ENCODE measurements around the gene RGS3.

RGS3 gene

DNA sequence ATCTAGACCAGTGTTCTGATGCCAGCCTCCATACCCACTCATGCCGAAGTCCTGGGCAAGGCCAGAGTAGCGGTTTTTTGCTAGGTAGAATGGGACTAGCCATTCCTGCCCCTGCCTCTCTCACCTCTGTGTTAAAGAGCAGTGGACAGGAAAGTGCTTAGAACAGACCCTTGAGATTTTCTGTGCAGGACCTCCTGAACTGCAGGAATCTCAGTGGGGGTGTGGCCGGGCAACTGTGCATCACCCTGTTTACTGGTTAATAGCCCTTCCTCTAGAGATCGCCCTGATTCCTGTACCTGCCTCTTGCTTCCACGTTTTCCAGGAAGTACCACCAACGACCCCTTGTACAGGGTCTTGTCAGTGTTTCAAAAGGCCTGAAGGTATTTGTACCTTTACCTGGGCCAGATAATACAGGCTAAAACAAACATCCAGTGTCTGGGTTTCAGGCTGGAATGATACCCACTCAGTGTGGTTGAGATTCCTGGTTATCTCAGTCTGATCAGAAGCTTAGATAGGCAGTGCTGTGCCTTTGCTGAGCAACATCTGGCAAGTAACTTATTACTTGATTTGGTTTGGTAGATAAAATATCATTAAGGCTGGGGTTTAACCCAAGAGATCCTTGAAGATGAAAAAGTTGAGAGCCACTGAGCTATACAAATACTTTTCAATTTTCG, 65.9 kb downstream of the RGS3 start:
- no peak for DNase-seq (ENCODE audit: low read depth)
- TF ChIP-seq, protein P1, sequence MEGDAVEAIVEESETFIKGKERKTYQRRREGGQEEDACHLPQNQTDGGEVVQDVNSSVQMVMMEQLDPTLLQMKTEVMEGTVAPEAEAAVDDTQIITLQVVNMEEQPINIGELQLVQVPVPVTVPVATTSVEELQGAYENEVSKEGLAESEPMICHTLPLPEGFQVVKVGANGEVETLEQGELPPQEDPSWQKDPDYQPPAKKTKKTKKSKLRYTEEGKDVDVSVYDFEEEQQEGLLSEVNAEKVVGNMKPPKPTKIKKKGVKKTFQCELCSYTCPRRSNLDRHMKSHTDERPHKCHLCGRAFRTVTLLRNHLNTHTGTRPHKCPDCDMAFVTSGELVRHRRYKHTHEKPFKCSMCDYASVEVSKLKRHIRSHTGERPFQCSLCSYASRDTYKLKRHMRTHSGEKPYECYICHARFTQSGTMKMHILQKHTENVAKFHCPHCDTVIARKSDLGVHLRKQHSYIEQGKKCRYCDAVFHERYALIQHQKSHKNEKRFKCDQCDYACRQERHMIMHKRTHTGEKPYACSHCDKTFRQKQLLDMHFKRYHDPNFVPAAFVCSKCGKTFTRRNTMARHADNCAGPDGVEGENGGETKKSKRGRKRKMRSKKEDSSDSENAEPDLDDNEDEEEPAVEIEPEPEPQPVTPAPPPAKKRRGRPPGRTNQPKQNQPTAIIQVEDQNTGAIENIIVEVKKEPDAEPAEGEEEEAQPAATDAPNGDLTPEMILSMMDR (IDR thresholded peaks at IDR 0.05; ENCODE audit: insufficient read depth, low read depth, low read length, missing control alignments) = no peak
- H3K4me3 ChIP-seq (ENCODE audit: low read depth, low read length) = no peak overlapping the region

DNA sequence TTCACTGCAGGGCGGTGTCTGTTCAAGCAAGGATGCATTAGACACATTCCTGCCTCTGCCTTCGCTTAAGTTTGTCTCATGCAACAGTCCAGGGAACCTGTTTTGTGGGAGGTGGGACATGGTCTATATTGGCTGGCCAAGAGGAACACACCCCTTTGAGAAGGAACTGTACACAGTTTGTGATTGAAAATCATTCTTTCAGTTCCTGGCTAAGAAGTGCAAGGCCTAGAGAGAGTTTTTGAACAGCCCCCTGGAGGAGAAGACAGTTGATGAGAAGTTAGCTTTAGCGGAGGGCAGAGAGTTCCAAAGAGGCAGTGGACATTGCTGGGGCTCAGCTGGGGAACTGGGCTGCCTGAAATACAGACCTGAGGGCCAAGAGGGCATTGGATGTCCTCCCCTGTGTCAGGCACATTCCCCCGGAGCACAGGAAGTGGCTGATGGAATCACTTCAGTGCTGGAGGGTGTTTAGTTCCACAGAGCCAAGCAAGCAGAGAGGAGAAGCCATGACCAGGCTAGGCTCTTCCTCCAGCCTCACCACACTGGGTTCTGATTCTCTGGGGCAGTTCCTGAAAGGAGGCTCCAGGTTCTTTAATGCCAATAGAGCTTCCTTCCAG, 66.6 kb downstream of the RGS3 start:
- no peak for DNase-seq (ENCODE audit: low read depth)
- TF ChIP-seq, protein P1 (IDR thresholded peaks at IDR 0.05; ENCODE audit: insufficient read depth, low read depth, low read length, missing control alignments) = no peak
- no peak overlapping the region for H3K4me3 ChIP-seq (ENCODE audit: low read depth, low read length)

DNA sequence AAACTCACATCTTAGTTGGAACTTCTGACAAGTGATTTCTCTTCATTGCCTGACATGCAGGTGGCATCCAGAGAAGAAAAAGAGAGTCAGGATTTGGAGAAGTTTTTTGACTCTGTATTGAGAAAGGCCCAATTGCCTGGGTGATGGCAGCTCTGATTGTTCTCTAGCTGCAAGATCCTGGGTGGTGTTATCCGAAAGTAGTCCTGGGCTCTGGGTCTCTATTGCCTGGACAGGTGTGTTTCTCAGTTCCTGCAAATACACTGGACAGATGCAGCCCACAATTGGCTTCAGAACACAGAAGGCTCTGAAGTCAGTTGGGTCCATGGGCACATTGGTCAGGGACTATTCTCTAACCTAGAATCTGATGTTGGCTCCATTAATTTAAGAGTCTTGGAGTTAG, 67.4 kb downstream of the RGS3 start:
- H3K4me3 ChIP-seq (ENCODE audit: low read depth, low read length) = no peak overlapping the region
- TF ChIP-seq, protein P1 (IDR thresholded peaks at IDR 0.05; ENCODE audit: insufficient read depth, low read depth, low read length, missing control alignments) = no peak
- DNase-seq (ENCODE audit: low read depth) = no peak

DNA sequence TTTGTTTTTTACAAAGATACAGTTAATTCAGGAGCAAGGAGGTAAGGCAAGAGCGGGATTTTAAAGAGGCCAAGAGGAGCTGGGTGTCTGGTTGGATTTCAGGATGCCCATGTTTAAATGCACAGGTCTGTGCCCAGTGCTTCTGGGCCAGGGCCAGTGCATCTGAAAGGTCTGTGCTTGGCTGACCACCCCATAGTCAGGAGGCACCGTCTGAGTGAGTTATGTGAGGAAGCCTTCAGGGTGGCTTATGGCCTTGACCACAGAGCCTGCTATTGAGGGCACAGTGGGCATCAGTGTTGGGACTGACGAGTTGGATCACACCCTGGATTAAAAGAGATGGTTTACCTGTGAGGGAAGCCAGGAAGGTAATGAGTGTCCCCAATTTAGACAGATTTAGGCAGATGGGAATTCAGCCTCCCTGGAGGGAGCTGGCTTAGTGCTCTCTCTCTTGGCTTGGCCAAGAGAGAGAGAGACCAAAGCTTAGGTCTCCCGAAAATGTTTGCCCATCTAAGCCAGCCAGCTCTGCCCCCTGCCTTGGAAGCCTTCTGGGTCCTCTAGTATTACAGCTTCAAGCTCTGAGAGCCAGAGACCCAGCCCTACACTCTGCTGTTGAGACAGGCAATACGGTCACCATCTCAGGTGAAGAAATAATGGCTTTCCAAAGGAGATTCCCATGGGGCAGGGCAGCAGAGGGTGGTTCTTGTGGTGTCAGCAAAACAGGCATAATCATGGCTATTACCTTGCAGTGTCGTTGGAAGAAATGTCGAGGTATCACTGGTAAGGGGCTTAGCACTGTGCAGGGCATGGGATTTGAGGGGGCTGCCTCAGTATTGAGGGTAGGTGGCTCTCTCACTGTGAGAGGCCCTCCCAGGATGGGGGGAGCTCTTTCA, 68.6 kb downstream of the RGS3 start:
- H3K4me3 ChIP-seq (ENCODE audit: low read depth, low read length) = no peak overlapping the region
- DNase-seq (ENCODE audit: low read depth) = no peak
- TF ChIP-seq, protein P1 (IDR thresholded peaks at IDR 0.05; ENCODE audit: insufficient read depth, low read depth, low read length, missing control alignments) = no peak

DNA sequence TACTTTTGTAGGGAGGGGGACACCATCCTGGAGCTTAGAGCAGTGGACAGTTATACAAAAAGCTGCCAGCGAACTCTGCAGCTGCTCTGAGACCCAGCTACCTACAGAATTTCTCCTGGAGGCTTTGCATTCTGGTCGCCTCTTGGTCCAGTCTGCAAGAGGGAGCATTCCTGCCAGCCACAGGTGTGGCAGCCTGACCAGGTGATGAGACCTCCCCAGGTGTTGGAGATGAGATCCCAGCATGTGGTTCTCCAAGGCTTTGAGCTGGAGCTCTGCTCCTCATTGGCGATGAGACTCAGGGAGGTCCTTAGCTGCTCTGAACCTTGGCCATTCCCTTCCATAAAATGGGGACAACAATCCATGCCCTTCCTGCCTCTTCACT, 69.3 kb downstream of the RGS3 start:
- TF ChIP-seq, protein P1 (IDR thresholded peaks at IDR 0.05; ENCODE audit: insufficient read depth, low read depth, low read length, missing control alignments) = no peak
- H3K4me3 ChIP-seq (ENCODE audit: low read depth, low read length) = no peak overlapping the region
- no peak for DNase-seq (ENCODE audit: low read depth)

DNA sequence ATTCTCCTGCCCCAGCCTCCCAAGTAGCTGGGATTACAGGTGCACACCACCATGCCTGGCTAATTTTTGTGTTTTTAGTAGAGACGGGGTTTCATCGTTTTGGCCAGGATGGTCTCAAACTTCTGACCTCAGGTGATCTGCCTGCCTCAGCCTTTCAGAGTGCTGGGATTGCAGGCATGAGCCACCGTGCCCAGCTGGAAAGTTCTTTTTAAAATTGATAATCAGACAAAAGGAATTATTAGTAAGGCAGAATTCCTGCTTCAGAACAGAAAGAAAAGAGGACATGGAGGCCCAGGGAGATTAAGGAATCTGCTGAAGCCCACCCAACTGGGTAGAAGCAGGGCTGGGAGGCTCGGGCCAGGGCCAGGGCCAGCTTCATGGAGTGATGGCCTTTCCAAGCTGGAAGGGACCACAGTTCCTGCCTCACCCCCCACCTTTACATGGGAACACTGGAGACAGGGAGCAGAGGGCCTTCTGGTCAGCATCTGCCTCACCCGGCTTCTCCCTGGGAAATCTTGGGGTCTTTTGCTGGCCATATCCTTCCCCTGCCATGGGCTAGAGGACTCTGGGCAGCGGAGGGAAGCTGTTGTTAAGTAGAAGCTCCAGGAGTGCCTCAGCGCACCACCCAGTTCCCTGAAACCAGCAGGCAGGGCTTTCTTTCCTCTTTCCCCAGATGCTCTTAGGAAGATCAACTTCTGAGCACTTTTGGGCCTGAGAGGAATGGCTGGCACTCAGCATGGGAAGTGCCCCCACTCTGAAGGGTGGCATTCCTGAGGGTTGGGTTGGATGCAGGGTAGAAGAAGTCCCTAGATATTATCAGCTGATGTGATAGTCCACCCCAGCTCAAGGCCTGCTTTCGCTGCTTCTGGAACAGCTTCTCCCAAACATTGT, 70.1 kb downstream of the RGS3 start:
- no peak overlapping the region for H3K4me3 ChIP-seq (ENCODE audit: low read depth, low read length)
- no peak for DNase-seq (ENCODE audit: low read depth)
- TF ChIP-seq, protein P1 (IDR thresholded peaks at IDR 0.05; ENCODE audit: insufficient read depth, low read depth, low read length, missing control alignments) = no peak
